Natural killer cell treated with Interleukin-12 subunit alpha and Interleukin-12 subunit beta and Interleukin-15 and Interleukin-18, amount 100 ng/mL, for 72 hours (primary cell): ENCODE results near the gene SESN1. TPM values are rescaled to one million over a fixed set of nuclear protein-coding genes. Genes with fewer than 3 reads are reported as not detected.
A peak's percentile ranks its signal among the peaks of the same experiment; 100 is the strongest.
"Not testable (repeated sequence)": the region's sequence is repeated elsewhere in the genome, so short reads cannot be mapped to it uniquely, and the experiment has no call there.

Source experiments
- ATAC-seq, 2 donors: fragments of 150-1000 bp; cut with Tn5 transposase in 1 of 2; sonication (Bioruptor Pico), chemical (Tn5 transposase) in 1 of 2; 2 replicates each; pipeline ENCODE4 v1.10.0; 2021
- DNase-seq: peaks from one replicate; pipeline ENCODE4 v3.0.0; 2022; ENCODE audit warnings: low spot score
- H3K27ac Mint-ChIP-seq, 2 donors: 1 replicate in 1 of 2; 2 replicates in 1 of 2; pipeline ENCODE4 v1.8.0; 2022; ENCODE audit warnings: mixed read lengths in 2 of 2, mild to moderate bottlenecking in 1 of 2, moderate library complexity in 1 of 2
- H3K27me3 Mint-ChIP-seq, 2 donors: 1 replicate in 1 of 2; 2 replicates in 1 of 2; pipeline ENCODE4 v1.8.0; 2022; ENCODE audit warnings: mixed read lengths in 2 of 2
- H3K36me3 Mint-ChIP-seq: one replicate; pipeline ENCODE4 v1.8.0; 2022; ENCODE audit warnings: mixed read lengths
- H3K4me1 Mint-ChIP-seq, 2 donors: 1 replicate in 1 of 2; 2 replicates in 1 of 2; pipeline ENCODE4 v1.8.0; 2022; ENCODE audit warnings: low read depth in 2 of 2, mixed read lengths in 2 of 2, mild to moderate bottlenecking in 1 of 2
- H3K4me3 Mint-ChIP-seq: one replicate; pipeline ENCODE4 v1.8.0; 2022; ENCODE audit warnings: mixed read lengths
- H3K9me3 Mint-ChIP-seq: 2 replicates; pipeline ENCODE4 v1.8.0; 2022; ENCODE audit warnings: mixed read lengths
- total RNA-seq, 2 donors: library from RNA; stranded (reverse); gene quantifications; one replicate each; pipeline ENCODE4 v1.2.3, GENCODE V29; 2022

Gene SESN1
- total RNA-seq, 2 donors from 2014 or later: 7.4 to 9.6 TPM

GRCh38 chr6:108985301-108985700 is 109.3 kb downstream of the SESN1 start:
- DNase-seq: no peak
- H3K4me3 Mint-ChIP-seq: no peak overlapping the region
- no peaks in the 10 kb centered on the region for H3K9me3 Mint-ChIP-seq
- no peak overlapping the region for H3K27ac Mint-ChIP-seq
- peaks cover 4% of the 10 kb centered on the region for H3K36me3 Mint-ChIP-seq
- no peaks in the 10 kb centered on the region for H3K27me3 Mint-ChIP-seq
- no peaks in the 10 kb centered on the region for H3K4me1 Mint-ChIP-seq
- no peak for ATAC-seq

GRCh38 chr6:108983151-108983550 is 111.5 kb downstream of the SESN1 start:
- Mint-ChIP-seq H3K9me3 (no peaks in the 10 kb centered on the region), H3K4me3 (no peak overlapping the region), H3K27ac (no peak overlapping the region), H3K4me1 (peaks cover 0 to 2% of the 10 kb centered on the region in 2 donors), H3K36me3 (peaks cover 7% of the 10 kb centered on the region), H3K27me3 (no peaks in the 10 kb centered on the region)
- no peak for ATAC-seq
- no peak for DNase-seq

- peaks cover 12% of the 10 kb centered on the region for H3K36me3 Mint-ChIP-seq
- H3K9me3 Mint-ChIP-seq: peaks cover 4% of the 10 kb centered on the region
Observed at GRCh38 chr6:108982154-108983113, 112.2 kb downstream of the SESN1 start.

GRCh38 chr6:108978638-108979037 is 116.0 kb downstream of the SESN1 start:
- not testable (repeated sequence) for DNase-seq, H3K9me3 Mint-ChIP-seq, ATAC-seq, H3K4me3 Mint-ChIP-seq, H3K27me3 Mint-ChIP-seq, H3K4me1 Mint-ChIP-seq, H3K27ac Mint-ChIP-seq
- H3K36me3 Mint-ChIP-seq: peaks cover 20% of the 10 kb centered on the region

More at GRCh38 chr6:108982154-108983113, 112.2 kb downstream of the SESN1 start:
- H3K4me1 Mint-ChIP-seq: peaks cover 0 to 2% of the 10 kb centered on the region in 2 donors
- ATAC-seq: no peak
- H3K27ac Mint-ChIP-seq: no peak overlapping the region
- no peak for DNase-seq
- no peak overlapping the region for H3K4me3 Mint-ChIP-seq
- H3K27me3 Mint-ChIP-seq: no peaks in the 10 kb centered on the region

GRCh38 chr6:108974201-108974600 is 120.4 kb downstream of the SESN1 start:
- Mint-ChIP-seq H3K4me3 (no peak overlapping the region), H3K9me3 (peaks cover 4% of the 10 kb centered on the region), H3K36me3 (peaks cover 14% of the 10 kb centered on the region), H3K27me3 (no peaks in the 10 kb centered on the region), H3K4me1 (peaks cover 0 to 12% of the 10 kb centered on the region in 2 donors), H3K27ac (no peak overlapping the region)
- no peak for DNase-seq
- no peak for ATAC-seq

GRCh38 chr6:108969776-108970175 is 124.9 kb downstream of the SESN1 start:
- H3K4me1 Mint-ChIP-seq: peaks cover 22 to 34% of the 10 kb centered on the region in 2 donors
- DNase-seq: no peak
- H3K27ac Mint-ChIP-seq: no peak overlapping the region
- H3K4me3 Mint-ChIP-seq: no peak overlapping the region
- H3K36me3 Mint-ChIP-seq: no peaks in the 10 kb centered on the region
- ATAC-seq: no peak
- H3K9me3 Mint-ChIP-seq: no peaks in the 10 kb centered on the region
- H3K27me3 Mint-ChIP-seq: no peaks in the 10 kb centered on the region

- H3K27ac Mint-ChIP-seq: peak overlapping the region in 1 of 2 donors; percentile 89
- no peak overlapping the region for H3K4me3 Mint-ChIP-seq
- no peaks in the 10 kb centered on the region for H3K9me3 Mint-ChIP-seq
- DNase-seq (no peak), ATAC-seq (no peak)
- H3K36me3 Mint-ChIP-seq: no peaks in the 10 kb centered on the region
- no peaks in the 10 kb centered on the region for H3K27me3 Mint-ChIP-seq
- H3K4me1 Mint-ChIP-seq: peaks cover 22 to 34% of the 10 kb centered on the region in 2 donors
Observed at GRCh38 chr6:108968325-108969316, 126.0 kb downstream of the SESN1 start.

GRCh38 chr6:108966855-108967755 is 127.5 kb downstream of the SESN1 start:
- no peaks in the 10 kb centered on the region for H3K27me3 Mint-ChIP-seq
- H3K36me3 Mint-ChIP-seq: no peaks in the 10 kb centered on the region
- H3K9me3 Mint-ChIP-seq: no peaks in the 10 kb centered on the region
- H3K4me1 Mint-ChIP-seq: peaks cover 22 to 33% of the 10 kb centered on the region in 2 donors
- H3K27ac Mint-ChIP-seq: peak overlapping the region in 1 of 2 donors; percentile 89
- ATAC-seq: peak; percentile 97 to 98
- DNase-seq: peak; percentile 85
- H3K4me3 Mint-ChIP-seq: peak overlapping the region; percentile 76

- H3K27me3 Mint-ChIP-seq: no peaks in the 10 kb centered on the region
- H3K36me3 Mint-ChIP-seq: no peaks in the 10 kb centered on the region
- H3K4me1 Mint-ChIP-seq: peaks cover 22 to 27% of the 10 kb centered on the region in 2 donors
- peak overlapping the region; percentile 76 for H3K4me3 Mint-ChIP-seq
- peak overlapping the region in 1 of 2 donors; percentile 89 for H3K27ac Mint-ChIP-seq
- ATAC-seq: no peak
- no peak for DNase-seq
- H3K9me3 Mint-ChIP-seq: no peaks in the 10 kb centered on the region
Observed at GRCh38 chr6:108966251-108966650, 128.4 kb downstream of the SESN1 start.

- H3K4me1 Mint-ChIP-seq: peaks cover 25 to 26% of the 10 kb centered on the region in 2 donors
- no peaks in the 10 kb centered on the region for H3K27me3 Mint-ChIP-seq
- DNase-seq (no peak), ATAC-seq (no peak)
- H3K9me3 Mint-ChIP-seq: no peaks in the 10 kb centered on the region
- H3K27ac Mint-ChIP-seq: no peak overlapping the region
- no peaks in the 10 kb centered on the region for H3K36me3 Mint-ChIP-seq
- H3K4me3 Mint-ChIP-seq: no peak overlapping the region
Observed at GRCh38 chr6:108961985-108962384, 132.7 kb downstream of the SESN1 start.

GRCh38 chr6:108961077-108961476 is 133.6 kb downstream of the SESN1 start:
- H3K27me3 Mint-ChIP-seq: no peaks in the 10 kb centered on the region
- ATAC-seq (no peak), DNase-seq (no peak)
- no peaks in the 10 kb centered on the region for H3K36me3 Mint-ChIP-seq
- H3K27ac Mint-ChIP-seq: peak overlapping the region in 1 of 2 donors; percentile 18
- no peaks in the 10 kb centered on the region for H3K9me3 Mint-ChIP-seq
- no peak overlapping the region for H3K4me3 Mint-ChIP-seq
- peaks cover 16 to 17% of the 10 kb centered on the region in 2 donors for H3K4me1 Mint-ChIP-seq

- H3K27ac Mint-ChIP-seq: peak overlapping the region in 1 of 2 donors; percentile 18
- H3K9me3 Mint-ChIP-seq: no peaks in the 10 kb centered on the region
- DNase-seq (no peak), ATAC-seq (no peak)
- peaks cover 17 to 19% of the 10 kb centered on the region in 2 donors for H3K4me1 Mint-ChIP-seq
- no peaks in the 10 kb centered on the region for H3K27me3 Mint-ChIP-seq
- no peak overlapping the region for H3K4me3 Mint-ChIP-seq
- no peaks in the 10 kb centered on the region for H3K36me3 Mint-ChIP-seq
Observed at GRCh38 chr6:108960601-108961000, 134.0 kb downstream of the SESN1 start.
